A549 (cell line): ENCODE data around the gene RPL26. TPM values are rescaled to one million over a fixed set of nuclear protein-coding genes. Genes with fewer than 3 reads are reported as not detected.

Experiments
- ATAC-seq, 2 experiments: fragments of 200-7000 bp in 1 of 2; fragments of >200 bp in 1 of 2; cut with Nextera tagmentation in 1 of 2; cut with Tn5 transposase in 1 of 2; 3 replicates each; pipeline versions ENCODE4 v1.8.0 to v1.9.1; 2018 to 2020; ENCODE audit warnings: mild to moderate bottlenecking in 1 of 2, moderate library complexity in 1 of 2
- CTCF ChIA-PET: fragments of 300-600 bp; sonication (Branson Sonifier 250); formaldehyde crosslinking; extraction: SDS; loops from one replicate; lab custom pipeline; 2021; ENCODE audit warnings: antibody characterized with exemption, inconsistent platforms; lab: Yijun Ruan, JAX
- POLR2A ChIA-PET: fragments of 350-600 bp; formaldehyde crosslinking; extraction: SDS; loops from one replicate; lab custom pipeline; 2021; ENCODE audit warnings: antibody characterized with exemption, inconsistent platforms; lab: Yijun Ruan, JAX
- DNase-seq, 2 experiments: peaks; one replicate each; pipeline versions ENCODE4 v3.0.0 to v3.0.0-alpha.2; 2011 to 2016; ENCODE audit warnings: low read depth in 1 of 2, low spot score in 1 of 2
- FAIRE-seq: peaks from 2 replicates; lab custom pipeline; 2011; peaks lifted over from hg19 to GRCh38; lab: Jason Lieb, UNC
- H3K27ac ChIP-seq, 2 experiments: fragments of >200 bp; sonication (Bioruptor Twin); formaldehyde crosslinking; 3 replicates each; pipeline ENCODE4 v1.5.1; 2016 to 2017
- H3K4me1 ChIP-seq: fragments of >200 bp; sonication (Bioruptor Twin); formaldehyde crosslinking; 3 replicates; pipeline ENCODE4 v1.6.1; 2016
- H3K4me2 ChIP-seq: fragments of >200 bp; sonication (Bioruptor Twin); formaldehyde crosslinking; 3 replicates; pipeline ENCODE4 v1.6.1; 2016
- H3K4me3 ChIP-seq: fragments of >200 bp; sonication (Bioruptor Twin); formaldehyde crosslinking; 3 replicates; pipeline ENCODE4 v1.5.1; 2016
- H3K9me3 ChIP-seq: fragments of >200 bp; sonication (Bioruptor Twin); formaldehyde crosslinking; 3 replicates; pipeline ENCODE4 v1.6.1; 2016
- CEBPB ChIP-seq, 2 experiments: fragments of >200 bp in 1 of 2; sonication (Bioruptor Twin) in 1 of 2; formaldehyde crosslinking in 1 of 2; IDR thresholded peaks; 2 replicates each; pipeline ENCODE4 v1.6.1; 2012 to 2016
- CTCF ChIP-seq: fragments of >200 bp; sonication (Bioruptor Twin); formaldehyde crosslinking; IDR thresholded peaks from 3 replicates; pipeline ENCODE4 v1.5.1; 2016
- FOXS1 ChIP-seq: fragments of 250-450 bp; sonication (Bioruptor Pico); IDR thresholded peaks from 2 replicates; pipeline ENCODE4 v1.5.0; 2020; ENCODE audit warnings: mild to moderate bottlenecking, moderate library complexity
- HEYL ChIP-seq: fragments of 250-450 bp; sonication (Bioruptor Pico); IDR thresholded peaks from 2 replicates; pipeline ENCODE4 v1.8.0; 2021; ENCODE audit warnings: mild to moderate bottlenecking, moderate library complexity
- HOXB13 ChIP-seq: fragments of 250-450 bp; sonication (Bioruptor Pico); IDR thresholded peaks from 2 replicates; pipeline ENCODE4 v1.5.0; 2020; ENCODE audit warnings: low read depth, mild to moderate bottlenecking, moderate library complexity
- HOXB5 ChIP-seq: fragments of 250-450 bp; sonication (Bioruptor Pico); IDR thresholded peaks from 2 replicates; pipeline ENCODE4 v1.5.0; 2020; ENCODE audit warnings: mild to moderate bottlenecking, moderate library complexity
- JUNB ChIP-seq: fragments of >200 bp; sonication (Bioruptor Twin); formaldehyde crosslinking; IDR thresholded peaks from 2 replicates; pipeline ENCODE4 v1.6.1; 2016
- KDM1A ChIP-seq: fragments of 200-600 bp; sonication (generic); IDR thresholded peaks from 2 replicates; pipeline ENCODE4 v1.6.1; 2016; ENCODE audit warnings: low read depth, mild to moderate bottlenecking
- MAZ ChIP-seq: fragments of 150-350 bp; IDR thresholded peaks from 2 replicates; pipeline ENCODE4 v1.6.1; 2014; ENCODE audit warnings: antibody characterized with exemption, low read depth, low read length, borderline replicate concordance
- MYC ChIP-seq: IDR thresholded peaks from 2 replicates; pipeline ENCODE4 v1.6.1; 2012; ENCODE audit warnings: mild to moderate bottlenecking, inconsistent platforms, low read length, improper control_type of control experiment, borderline replicate concordance
- NPAS2 ChIP-seq: fragments of 250-450 bp; sonication (Bioruptor Pico); IDR thresholded peaks from 2 replicates; pipeline ENCODE4 v1.8.0; 2022; ENCODE audit warnings: mild to moderate bottlenecking, moderate library complexity, borderline replicate concordance
- POLR2A ChIP-seq: IDR thresholded peaks from 2 replicates; pipeline ENCODE4 v1.6.1; 2012; ENCODE audit warnings: mild to moderate bottlenecking, low read length
- RAD21 ChIP-seq, 2 experiments: fragments of >200 bp in 1 of 2; sonication (Bioruptor Twin) in 1 of 2; formaldehyde crosslinking in 1 of 2; IDR thresholded peaks in 1 of 2; conservative IDR thresholded peaks in 1 of 2; 2 replicates in 1 of 2; 3 replicates in 1 of 2; pipeline ENCODE4 v1.6.1; 2012 to 2018; ENCODE audit warnings: inconsistent platforms in 1 of 2
- RARB ChIP-seq: fragments of 250-450 bp; sonication (Bioruptor Pico); IDR thresholded peaks from 2 replicates; pipeline ENCODE4 v1.8.0; 2021; ENCODE audit warnings: mild to moderate bottlenecking, moderate library complexity
- REST ChIP-seq: fragments of 200-600 bp; sonication (generic); IDR thresholded peaks from 2 replicates; pipeline ENCODE4 v1.6.1; 2016; ENCODE audit warnings: antibody characterized with exemption, mild to moderate bottlenecking, moderate library complexity
- RFX5 ChIP-seq: fragments of 450-650 bp; IDR thresholded peaks from 2 replicates; pipeline ENCODE4 v1.7.1; 2014; ENCODE audit warnings: antibody characterized with exemption, mild to moderate bottlenecking, moderate library complexity
- SMC3 ChIP-seq: fragments of >200 bp; sonication (Bioruptor Twin); formaldehyde crosslinking; IDR thresholded peaks from 3 replicates; pipeline ENCODE4 v1.6.1; 2018; ENCODE audit warnings: inconsistent platforms
- USF2 ChIP-seq: fragments of 450-650 bp; IDR thresholded peaks from 2 replicates; pipeline ENCODE4 v1.6.1; 2014; ENCODE audit warnings: antibody characterized with exemption
- ZFP36 ChIP-seq: fragments of 450-650 bp; IDR thresholded peaks from 2 replicates; pipeline ENCODE4 v1.6.1; 2014; ENCODE audit warnings: borderline replicate concordance; ENCODE audit not compliant: partially characterized antibody
- ZNF302 ChIP-seq: fragments of 250-450 bp; sonication (Bioruptor Pico); IDR thresholded peaks from 2 replicates; pipeline ENCODE4 v1.9.0; 2021; ENCODE audit warnings: inconsistent platforms, mild to moderate bottlenecking, moderate library complexity
- ZSCAN20 ChIP-seq: fragments of 250-450 bp; sonication (Bioruptor Pico); IDR thresholded peaks from 2 replicates; pipeline ENCODE4 v1.8.0; 2022; ENCODE audit warnings: mild to moderate bottlenecking, moderate library complexity
- WGBS: methylation state at CpG from one replicate; pipeline ENCODE4 v1.1.6; 2017; ENCODE audit errors: missing lambda C conversion rate; 5-methylcytosine and 5-hydroxymethylcytosine counted together
- polyA plus RNA-seq, 4 experiments: library from polyadenylated mRNA; depleted of rRNA in 3 of 4; stranded (reverse); fragments of >200 nt; fragmentation: RNase III in 1 of 4; extraction: RNeasy Plus Mini Kit Qiagen cat#74134 plus additional on column Dnase treatment in 1 of 4; gene quantifications; 2 replicates in 3 of 4; 3 replicates in 1 of 4; pipeline ENCODE4 v1.2.3, GENCODE V29; 2011 to 2017

The RPL26 gene
- polyA plus RNA-seq, 2 of the 4 experiments (the other 2 are of a cell fraction): 5,521 to 7,141 TPM

- Histone ChIP-seq H3K4me3 (no peak overlapping the region), H3K4me2 (no peak overlapping the region), H3K4me1 (no peaks in the 10 kb centered on the region), H3K9me3 (no peaks in the 10 kb centered on the region), H3K27ac (no peak overlapping the region)
- CTCF ChIA-PET: interaction anchor here (1.0 to 1.4 kb wide), 2 partner anchors 15 to 23 kb away, joined by 4 read pairs; partner anchors contain the start of gene KRABD2
- DNase-seq: no peak
- no peak for TF ChIP-seq MAZ
- no peak for TF ChIP-seq ZFP36
- TF ChIP-seq MYC: no peak
- TF ChIP-seq RFX5: no peak
- TF ChIP-seq CTCF: no peak
- TF ChIP-seq HEYL (CRISPR knock-in tag): no peak
- no peak for TF ChIP-seq POLR2A
- FAIRE-seq: no peak
- ATAC-seq: no peak
- POLR2A ChIA-PET: no interaction called here
- WGBS: 77% methylated on average over 8 of the region's 8 CpGs
Observed at GRCh38 chr17:8354236-8354635, 28.8 kb downstream of the RPL26 start.

GRCh38 chr17:8353736-8354135 is 29.3 kb downstream of the RPL26 start:
- no peak for TF ChIP-seq RARB
- no peak for TF ChIP-seq RFX5
- TF ChIP-seq FOXS1 (CRISPR knock-in tag): no peak
- TF ChIP-seq ZNF302: no peak
- no peak for TF ChIP-seq RAD21 (conservative IDR thresholded peaks at IDR 0.05 in 1 of 2, IDR thresholded peaks at IDR 0.05 in 1 of 2)
- TF ChIP-seq CEBPB (IDR thresholded peaks at IDR 0.05): no peak
- no peak for TF ChIP-seq REST
- TF ChIP-seq NPAS2 (CRISPR knock-in tag): no peak
- no peak for TF ChIP-seq HOXB13 (CRISPR knock-in tag)
- no peak for TF ChIP-seq USF2
- TF ChIP-seq ZSCAN20: no peak
- TF ChIP-seq KDM1A: no peak
- no peak for TF ChIP-seq HEYL (CRISPR knock-in tag)
- no peak for TF ChIP-seq SMC3
- TF ChIP-seq HOXB5 (CRISPR knock-in tag): no peak
- no peak for TF ChIP-seq JUNB
- WGBS: 59% methylated on average over 7 of the region's 7 CpGs
- Histone ChIP-seq H3K4me3 (no peak overlapping the region), H3K4me1 (no peaks in the 10 kb centered on the region), H3K9me3 (no peaks in the 10 kb centered on the region), H3K27ac (no peak overlapping the region), H3K4me2 (no peak overlapping the region)
- ChIA-PET POLR2A (no interaction called here), CTCF (interaction anchor here (1.0 kb wide), 2 partner anchors 8 to 23 kb away, joined by 3 to 4 read pairs; partner anchors contain the start of gene KRABD2)
- no peak for ATAC-seq
- no peak for DNase-seq
- FAIRE-seq: no peak
